Endothelial cell of umbilical vein (primary cell): ENCODE data around the gene SUPT3H. TPM values are rescaled to one million over a fixed set of nuclear protein-coding genes. Genes with fewer than 3 reads are reported as not detected.

Source experiments
- BruUV-seq: library from RNA; stranded (reverse); fragments of 400-500 nt; replicated peaks from 2 replicates; lab custom pipeline; 2021; lab: Mats Ljungman, UMichigan
- CTCF ChIA-PET: fragments of 300-600, 350-600 bp; sonication (Branson Sonifier 250); formaldehyde crosslinking; loops from one replicate; lab custom pipeline; 2021; ENCODE audit warnings: antibody characterized with exemption, inconsistent platforms; lab: Charles Lee
- POLR2A ChIA-PET: fragments of 300-600, 350-600 bp; sonication (Branson Sonifier 250); formaldehyde crosslinking; loops from one replicate; lab custom pipeline; 2021; ENCODE audit warnings: antibody characterized with exemption, inconsistent platforms; lab: Charles Lee
- DNase-seq: peaks from one replicate; pipeline ENCODE4 v3.0.0-alpha.2; 2011; ENCODE audit warnings: low read depth, low spot score
- FAIRE-seq: peaks from 2 replicates; lab custom pipeline; 2011; peaks lifted over from hg19 to GRCh38; lab: Jason Lieb, UNC
- H2AFZ ChIP-seq: 2 replicates; pipeline ENCODE4 v1.6.0; 2012; ENCODE audit warnings: low read depth, low read length, control low read depth, inconsistent platforms
- H3K27ac ChIP-seq: 2 replicates; pipeline ENCODE4 v1.5.1; 2011; ENCODE audit warnings: low read depth, mild to moderate bottlenecking, control low read depth, low read length, moderate library complexity; ENCODE audit not compliant: insufficient read depth
- H3K27me3 ChIP-seq, 2 experiments: 2 replicates each; pipeline versions ENCODE4 v1.6.0 to v1.6.1; 2011; ENCODE audit warnings: low read length in 2 of 2, mixed read lengths in 1 of 2; ENCODE audit not compliant: control insufficient read depth in 2 of 2, insufficient read depth in 2 of 2
- H3K36me3 ChIP-seq, 2 experiments: 2 replicates in 1 of 2; 3 replicates in 1 of 2; pipeline ENCODE4 v1.5.1; 2011; ENCODE audit warnings: low read length in 2 of 2, mild to moderate bottlenecking in 1 of 2, moderate library complexity in 1 of 2; ENCODE audit not compliant: control insufficient read depth in 2 of 2, insufficient read depth in 2 of 2; ENCODE audit errors: extremely low read depth in 1 of 2
- H3K4me1 ChIP-seq: 3 replicates; pipeline ENCODE4 v1.5.1; 2011; ENCODE audit warnings: mild to moderate bottlenecking, low read length; ENCODE audit not compliant: control insufficient read depth, insufficient read depth; ENCODE audit errors: extremely low read depth
- H3K4me2 ChIP-seq: 2 replicates; pipeline ENCODE4 v1.6.1; 2011; ENCODE audit warnings: low read length, control low read depth, mixed read lengths; ENCODE audit not compliant: insufficient read depth
- H3K4me3 ChIP-seq, 3 experiments: fragments of 200-600 bp in 1 of 3; sonication (generic), shearing (Covaris generic) in 1 of 3; replicated peaks in 1 of 3; 2 replicates each; pipeline ENCODE4 v1.5.1; 2011 to 2016; ENCODE audit warnings: control low read depth in 3 of 3, low read length in 3 of 3, mild to moderate bottlenecking in 2 of 3, inconsistent platforms in 1 of 3, low read depth in 1 of 3, moderate library complexity in 1 of 3; ENCODE audit not compliant: insufficient read depth in 1 of 3
- H3K79me2 ChIP-seq: 2 replicates; pipeline ENCODE4 v1.6.0; 2012; ENCODE audit warnings: low read length, inconsistent platforms; ENCODE audit not compliant: control insufficient read depth, insufficient read depth
- H3K9ac ChIP-seq: replicated peaks from 2 replicates; pipeline ENCODE3; 2011; ENCODE audit warnings: low read length, control low read depth; ENCODE audit not compliant: insufficient read depth; ENCODE audit errors: extremely low read depth
- H3K9me1 ChIP-seq: replicated peaks from 3 replicates; pipeline ENCODE4 v1.6.0; 2011; ENCODE audit warnings: mild to moderate bottlenecking, low read length; ENCODE audit not compliant: control insufficient read depth, insufficient read depth; ENCODE audit errors: extremely low read depth
- H3K9me3 ChIP-seq: replicated peaks from 2 replicates; pipeline ENCODE4 v1.5.1; 2012; ENCODE audit warnings: low read length, inconsistent platforms; ENCODE audit not compliant: control insufficient read depth, insufficient read depth
- H4K20me1 ChIP-seq: replicated peaks from 2 replicates; pipeline ENCODE3; 2011; ENCODE audit warnings: mild to moderate bottlenecking, low read length; ENCODE audit not compliant: control insufficient read depth, insufficient read depth; ENCODE audit errors: extremely low read depth
- CTCF ChIP-seq, 2 donors: IDR thresholded peaks; 1 replicate in 1 of 2; 2 replicates in 1 of 2; pipeline ENCODE4 v1.5.1; 2011; ENCODE audit warnings: low read length in 2 of 2, mild to moderate bottlenecking in 2 of 2, moderate library complexity in 2 of 2, control low read depth in 1 of 2, inconsistent platforms in 1 of 2, low read depth in 1 of 2; ENCODE audit not compliant: insufficient read depth in 1 of 2; ENCODE audit errors: extremely low read depth in 1 of 2
- EZH2 ChIP-seq: IDR thresholded peaks from 2 replicates; pipeline ENCODE4 v1.6.1; 2012; ENCODE audit warnings: borderline replicate concordance, low read depth, mild to moderate bottlenecking, moderate library complexity, low read length, inconsistent platforms; ENCODE audit not compliant: severe bottlenecking
- FOS ChIP-seq: IDR thresholded peaks from 2 replicates; pipeline ENCODE4 v1.6.1; 2011; ENCODE audit warnings: mild to moderate bottlenecking, low read length, moderate library complexity, borderline replicate concordance; ENCODE audit not compliant: insufficient read depth
- MAX ChIP-seq: IDR thresholded peaks from 2 replicates; pipeline ENCODE4 v1.6.1; 2011; ENCODE audit not compliant: insufficient read depth, insufficient read length
- POLR2AphosphoS5 ChIP-seq: IDR thresholded peaks from 2 replicates; pipeline ENCODE4 v1.6.1; 2012; ENCODE audit warnings: low read depth, mild to moderate bottlenecking, control low read depth, low read length, moderate library complexity; ENCODE audit not compliant: insufficient read depth
- dilution Hi-C: fragments of 300-500 bp; cut with MboI; formaldehyde crosslinking; loops from one replicate; pipeline ENCODE4 v1.15.0; 2019; ENCODE audit warnings: low sequenced_read_pairs; ENCODE audit not compliant: extremely low pct_ligation_motif_present
- intact Hi-C: fragments of 100-400 bp; cut with micrococcal nuclease; formaldehyde crosslinking; loops from one replicate; pipeline ENCODE4 v1.10.0; 2022
- polyA plus RNA-seq, 4 experiments: library from polyadenylated mRNA; depleted of rRNA in 3 of 4; stranded (reverse) in 3 of 4; unstranded in 1 of 4; fragments of >200 nt; gene quantifications; 2 replicates each; pipeline versions ENCODE4 v1.2.1 to v1.2.3, GENCODE V29; 2011 to 2012; ENCODE audit warnings: missing spikeins in 1 of 4
- total RNA-seq: library from RNA; stranded (reverse); gene quantifications from 2 replicates; pipeline ENCODE4 v1.2.3, GENCODE V29; 2021

The SUPT3H gene
- total and polyA plus RNA-seq, 2 donors (not counting 3 experiments of a cell fraction or from before 2014, with no cell fraction given): 8.3 to 9.8 TPM

DNA sequence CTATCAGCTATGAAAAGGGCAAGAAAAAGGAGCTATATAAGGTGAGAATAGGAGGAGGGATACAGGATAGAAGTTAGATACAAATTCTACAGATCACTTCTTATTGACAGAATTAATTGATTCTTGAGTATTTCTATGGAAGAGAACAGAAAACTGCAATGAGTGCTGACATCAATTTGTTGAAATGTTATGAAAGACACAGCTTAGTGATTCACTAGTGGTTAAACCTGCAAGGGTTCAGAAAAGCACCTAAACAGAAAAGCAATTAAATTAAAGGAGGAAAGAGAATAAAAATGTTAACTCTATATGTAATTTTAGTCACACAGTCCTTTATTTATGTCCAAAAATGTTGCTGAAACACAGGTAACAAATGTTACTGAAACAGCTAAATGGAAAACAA is 304.0 kb downstream of the SUPT3H start:
- Histone ChIP-seq H3K9me3 (no peaks in the 10 kb centered on the region), H3K27ac (no peak overlapping the region), H3K27me3 (no peaks in the 10 kb centered on the region), H3K4me2 (no peak overlapping the region), H4K20me1 (no peaks in the 10 kb centered on the region), H3K9me1 (no peaks in the 10 kb centered on the region), H2AFZ (no peak overlapping the region), H3K79me2 (no peaks in the 10 kb centered on the region), H3K4me3 (no peak overlapping the region), H3K4me1 (peaks cover 23% of the 10 kb centered on the region), H3K36me3 (no peaks in the 10 kb centered on the region), H3K9ac (no peak overlapping the region)
- dilution Hi-C loops (no loop called here), intact Hi-C loops (no loop called here)
- ChIA-PET CTCF (interaction anchor here (0.8 to 2.1 kb wide), 3 partner anchors 13 to 598 kb away, joined by 3 to 13 read pairs (median 3); no protein-coding TSS in a partner anchor), POLR2A (no interaction called here)
- FAIRE-seq: no peak
- no peak for TF ChIP-seq MAX
- no peak for TF ChIP-seq FOS
- no peak for TF ChIP-seq CTCF (IDR thresholded peaks at IDR 0.05; ENCODE audit: extremely low read depth in 1 of 2, insufficient read depth in 1 of 2, low read depth in 1 of 2, low read length in 2 of 2)
- no peak for TF ChIP-seq POLR2AphosphoS5
- DNase-seq: no peak
- BruUV-seq: no TSS peak

DNA sequence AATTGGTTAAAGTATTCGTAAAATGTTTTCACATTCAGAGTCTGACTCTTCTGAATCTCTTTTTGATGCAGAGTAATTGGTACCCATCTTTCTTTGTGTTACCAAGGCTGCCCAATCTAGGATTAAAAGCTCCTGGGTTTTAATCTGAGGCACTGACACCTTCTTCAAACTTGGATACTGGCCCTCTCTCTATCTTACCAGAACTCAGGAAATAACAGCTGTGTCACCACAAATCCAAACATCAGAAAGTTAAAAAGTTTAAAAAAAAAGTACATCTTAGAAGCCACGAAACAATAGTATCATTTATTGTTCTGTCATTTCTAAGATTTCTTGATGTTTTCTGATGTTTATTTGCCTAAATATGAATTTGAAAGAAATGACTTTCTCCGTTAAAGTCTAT is 305.1 kb downstream of the SUPT3H start:
- intact Hi-C loops: no loop called here
- FAIRE-seq (no peak), DNase-seq (peak; percentile 32)
- Histone ChIP-seq H3K79me2 (no peaks in the 10 kb centered on the region), H3K4me1 (peaks cover 23% of the 10 kb centered on the region), H3K27ac (peak overlapping the region; percentile 41), H3K4me3 (peak overlapping the region in 1 of 3 experiments; percentile 40), H3K9me1 (no peaks in the 10 kb centered on the region), H4K20me1 (no peaks in the 10 kb centered on the region), H3K4me2 (peak overlapping the region; percentile 76), H3K36me3 (no peaks in the 10 kb centered on the region), H3K27me3 (no peaks in the 10 kb centered on the region), H3K9ac (peak overlapping the region; percentile 3), H3K9me3 (no peaks in the 10 kb centered on the region), H2AFZ (peak overlapping the region; percentile 64)
- TF ChIP-seq FOS (no peak), EZH2 (no peak), POLR2AphosphoS5 (no peak), MAX (no peak)
- BruUV-seq: no TSS peak
- dilution Hi-C loops: no loop called here
- ChIA-PET POLR2A (no interaction called here), CTCF (interaction anchor here (1.0 to 2.1 kb wide), 2 partner anchors 12 to 14 kb away, joined by 3 to 13 read pairs; no protein-coding TSS in a partner anchor)
